NCI-H146 treated with DMSO at 0.1 percent for 48 hours (cell line): ENCODE results near the gene ID2.

Experiments
- DNase-seq: peaks from one replicate; lab custom pipeline; 2025; ENCODE audit not compliant: unreplicated experiment; lab: John Stamatoyannopoulos, UW

ID2 gene

DNA sequence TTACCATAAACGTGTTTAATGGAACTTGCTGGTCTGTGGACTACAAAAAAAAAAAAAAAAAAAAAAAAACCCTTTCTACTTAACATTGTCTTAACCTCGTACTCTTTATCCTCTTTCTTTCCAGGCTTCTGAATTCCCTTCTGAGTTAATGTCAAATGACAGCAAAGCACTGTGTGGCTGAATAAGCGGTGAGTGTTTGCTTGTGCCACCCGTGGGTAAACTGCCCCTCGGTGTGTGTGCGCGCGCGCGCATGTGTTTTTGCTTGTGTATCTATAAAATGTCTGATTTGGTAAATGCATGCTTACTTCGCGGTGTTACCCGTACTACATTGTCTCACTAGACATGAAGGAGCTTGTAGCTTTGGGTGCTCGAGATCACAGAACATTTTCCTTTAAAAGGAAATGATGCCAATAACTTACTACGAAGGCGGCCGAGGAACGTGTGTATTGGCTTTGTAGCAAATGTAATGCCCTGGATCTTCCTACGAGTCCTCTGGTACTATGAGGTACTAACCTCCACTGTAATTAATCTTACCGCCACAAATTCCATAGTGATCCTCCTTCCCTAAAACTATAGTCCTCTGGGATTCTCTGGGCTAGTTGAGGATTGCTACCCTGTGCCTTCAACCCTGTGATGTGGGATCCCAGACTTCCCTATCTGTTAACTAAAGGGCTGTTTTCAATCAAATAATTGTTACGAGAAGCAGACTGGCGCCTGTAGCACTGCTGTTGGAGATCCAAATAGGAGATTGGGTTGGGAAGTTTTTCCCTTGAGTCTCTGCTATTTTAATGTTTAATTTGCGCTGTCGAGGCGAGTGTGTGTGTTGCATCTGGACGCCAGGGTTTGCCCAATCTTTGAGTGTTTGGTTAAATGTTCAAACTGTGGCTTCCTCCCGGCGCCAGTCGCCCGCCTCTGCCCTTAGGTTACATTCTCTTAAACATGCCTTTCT, 1.1 kb downstream of the ID2 start:
- DNase-seq: peak; percentile 79

DNA sequence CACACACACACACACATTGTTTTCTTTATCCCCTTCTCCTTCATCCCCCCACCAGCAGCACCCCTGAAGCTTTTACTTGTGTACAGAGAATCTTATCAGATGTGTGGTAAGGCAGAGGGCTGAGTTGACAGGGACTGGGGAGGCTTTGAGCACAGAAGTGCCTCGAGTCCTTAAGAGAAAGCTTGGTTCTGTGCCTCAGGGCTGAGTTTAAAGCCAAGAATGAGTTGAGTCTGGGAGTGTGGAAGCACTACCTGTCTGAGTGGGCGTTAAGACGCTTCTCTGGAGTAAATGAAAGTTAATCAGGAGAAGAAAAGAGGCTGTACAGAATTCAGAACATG, 2.7 kb downstream of the ID2 start:
- DNase-seq: no peak

- peak; percentile 82 for DNase-seq
These were observed 3.2 kb downstream of the ID2 start for GRCh38 chr2:8684878-8685696.

- DNase-seq: peak; percentile 43
These were observed 4.0 kb downstream of the ID2 start for GRCh38 chr2:8685697-8686358.

DNA sequence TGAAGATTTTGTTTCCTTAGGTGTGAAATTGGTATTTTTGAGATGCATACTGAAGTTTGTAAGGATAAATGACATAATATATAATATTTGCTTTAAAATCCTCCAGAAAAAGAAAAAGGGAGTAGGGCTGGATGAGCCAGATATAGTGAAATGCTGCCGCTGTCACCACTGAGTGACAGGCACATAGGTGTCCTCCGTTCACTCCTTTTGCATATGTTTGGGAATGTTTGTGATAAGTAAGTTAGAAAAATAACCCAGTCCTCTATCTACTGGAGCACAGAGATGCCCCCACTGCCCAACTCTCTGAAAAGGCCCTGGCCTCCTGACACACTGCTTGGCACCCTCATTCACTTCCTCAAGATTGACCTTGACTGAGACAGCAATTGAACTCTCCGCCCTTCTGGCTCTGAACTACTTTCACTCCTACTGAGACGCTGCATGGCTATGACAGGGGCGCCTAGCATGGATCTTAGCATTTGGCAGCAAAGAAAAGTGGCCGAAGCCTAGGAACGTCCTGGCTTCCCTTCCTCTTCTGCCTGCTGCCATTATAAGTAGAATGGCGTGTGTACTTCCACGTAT, 10.1 kb downstream of the ID2 start:
- no peak for DNase-seq

DNA sequence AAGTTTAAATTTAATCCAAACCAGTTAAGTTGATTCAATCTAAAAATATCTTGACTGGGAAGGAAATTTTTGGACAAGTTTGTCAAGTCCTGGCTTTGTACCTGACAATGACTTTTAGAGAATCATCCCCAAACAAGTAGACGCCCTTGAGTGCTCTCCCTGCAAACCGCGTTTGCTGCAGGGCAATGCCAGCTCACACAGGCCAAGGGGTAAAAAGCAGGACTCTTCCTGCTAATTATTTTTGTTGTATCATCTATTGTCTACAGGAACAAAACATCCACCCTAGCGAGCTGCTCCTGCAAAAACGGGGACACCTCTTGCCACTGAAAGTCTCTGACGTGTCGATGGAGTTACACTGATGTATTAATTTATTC, 10.9 kb downstream of the ID2 start:
- DNase-seq: no peak

DNA sequence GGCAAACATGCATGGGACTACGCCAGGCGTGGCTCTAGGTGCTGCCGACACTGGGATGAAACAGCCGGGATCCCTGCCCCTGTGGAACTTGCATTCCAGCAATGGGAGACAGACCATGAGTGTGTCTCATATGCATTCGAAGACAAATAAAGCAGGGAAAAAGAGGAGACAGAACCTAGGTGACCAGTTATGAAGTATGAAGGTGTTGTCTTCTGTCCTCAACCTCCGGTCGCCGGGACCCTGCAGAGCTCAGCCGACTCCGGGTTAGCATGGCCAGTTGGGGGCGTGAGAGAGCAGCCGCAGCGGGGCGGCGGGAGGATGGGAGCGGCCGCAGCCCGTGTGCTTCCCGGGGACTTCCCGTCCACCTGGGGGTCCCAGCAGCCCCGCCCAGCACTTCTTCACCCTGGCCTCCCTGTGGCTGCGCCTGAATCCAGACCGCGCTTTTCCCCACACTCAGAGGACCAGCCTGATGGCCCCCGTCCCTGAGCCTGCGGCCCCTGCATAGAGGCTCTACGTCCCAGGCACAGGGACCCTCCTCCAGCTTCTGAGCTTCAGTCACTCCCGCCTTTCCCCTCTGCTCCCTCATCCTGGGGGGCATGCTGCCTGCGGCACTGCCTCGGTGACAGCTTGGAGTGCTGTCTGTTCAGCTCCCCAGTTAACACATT, 11.4 kb downstream of the ID2 start:
- peak; percentile 77 for DNase-seq

- no peak for DNase-seq
These were observed 12.9 kb downstream of the ID2 start for GRCh38 chr2:8694737-8695136.

- DNase-seq: no peak
These were observed 15.3 kb downstream of the ID2 start for GRCh38 chr2:8697190-8697589.

- no peak for DNase-seq
These were observed 18.0 kb downstream of the ID2 start for GRCh38 chr2:8699839-8700238.

GRCh38 chr2:8701681-8702379, 20.0 kb downstream of the ID2 start:
- no peak for DNase-seq

DNA sequence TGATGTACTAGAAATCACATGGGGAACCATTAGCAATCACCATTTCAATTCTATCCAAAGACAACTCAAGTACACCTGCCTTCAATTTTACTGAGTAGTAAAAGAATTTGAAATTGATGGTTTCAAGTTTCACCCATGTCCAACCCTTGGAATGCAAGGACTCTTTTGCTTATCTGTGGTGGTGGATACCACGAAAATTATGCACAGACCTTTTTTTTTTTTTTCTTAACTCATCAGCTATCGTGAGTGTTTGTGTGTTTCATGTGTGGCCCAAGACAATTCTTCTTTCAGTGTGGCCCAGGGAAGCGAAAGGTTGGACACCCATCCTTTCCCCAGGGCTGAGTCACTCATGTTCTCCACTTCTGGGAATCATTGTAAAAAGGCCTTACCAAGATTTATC, 23.1 kb downstream of the ID2 start:
- no peak for DNase-seq

DNA sequence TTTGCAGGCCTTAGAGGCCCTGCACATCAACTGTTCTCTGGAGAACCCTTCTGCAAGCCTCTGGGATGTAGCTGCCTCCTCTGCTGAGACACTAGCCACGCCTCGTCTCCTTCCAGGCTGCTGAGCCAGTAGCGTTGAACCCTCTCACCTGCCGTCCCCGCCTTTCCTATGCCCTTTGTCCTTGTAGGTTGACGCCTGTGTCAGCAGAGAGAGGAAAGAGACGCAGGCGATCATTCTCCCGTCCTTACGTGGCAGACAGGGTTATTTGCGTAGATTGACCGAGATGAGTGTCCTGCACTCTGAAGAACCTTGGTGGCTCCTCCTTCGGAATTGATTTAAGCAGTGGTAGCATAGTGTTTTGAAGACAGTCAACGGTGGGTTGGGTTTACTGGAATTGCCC, 27.8 kb downstream of the ID2 start:
- DNase-seq: no peak

DNA sequence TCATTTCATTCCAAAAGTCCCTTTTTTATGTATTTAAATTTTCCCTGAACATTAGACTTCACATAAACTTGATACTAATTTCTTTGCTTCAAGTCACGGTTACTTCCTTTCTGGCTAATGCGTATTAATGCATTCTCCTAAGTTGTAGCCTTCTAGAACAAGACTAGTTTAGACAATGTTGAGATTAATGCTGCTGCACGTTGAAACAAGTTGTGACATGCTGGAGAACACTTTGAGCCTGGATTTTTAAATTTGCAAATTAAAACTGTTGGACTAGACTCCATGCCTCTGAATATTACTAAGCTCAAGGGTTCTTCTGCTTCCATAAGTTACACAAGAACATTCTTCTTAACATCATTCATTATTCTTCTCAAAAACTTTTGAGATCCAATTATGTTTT, 29.1 kb downstream of the ID2 start:
- no peak for DNase-seq

DNA sequence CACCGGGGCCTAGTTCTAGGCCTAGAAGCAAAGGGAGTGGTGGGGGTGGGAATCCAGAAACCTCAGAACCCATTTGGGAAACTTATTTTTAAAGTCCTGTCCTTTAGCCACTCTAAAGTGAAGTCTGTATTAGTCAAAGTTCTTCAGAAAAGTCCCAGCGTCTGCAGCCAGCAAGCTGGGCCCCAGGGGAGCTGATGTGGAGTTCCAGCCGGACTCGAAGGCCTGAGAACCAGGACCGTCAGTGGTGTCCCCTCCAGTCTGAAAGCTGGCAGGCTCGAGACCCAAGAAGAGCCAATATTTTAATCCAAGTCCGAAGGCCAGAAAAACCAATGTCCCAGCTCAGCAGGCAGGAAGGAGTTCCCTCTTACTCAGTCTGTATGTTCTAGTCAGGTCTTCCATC, 32.4 kb downstream of the ID2 start:
- no peak for DNase-seq

GRCh38 chr2:8714971-8715370, 33.1 kb downstream of the ID2 start:
- no peak for DNase-seq

DNA sequence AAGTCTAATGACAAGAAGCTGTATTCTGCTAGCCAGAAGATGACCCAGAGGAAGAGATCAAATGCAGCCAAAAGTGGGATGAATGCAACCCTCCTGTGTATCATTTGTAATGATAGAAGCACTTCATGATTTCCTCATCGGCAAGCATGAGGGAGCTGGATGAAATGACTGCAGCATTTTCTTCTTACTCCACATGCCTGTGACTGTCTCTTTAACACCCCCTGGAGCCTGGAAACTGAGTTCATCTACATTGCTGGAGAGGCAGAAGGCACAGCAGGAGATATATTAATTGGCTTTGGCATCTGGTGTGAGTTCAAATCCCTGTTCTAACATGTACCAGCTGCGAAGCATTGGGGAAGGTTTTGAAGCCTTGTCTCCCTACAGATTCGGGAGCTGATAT, 37.7 kb downstream of the ID2 start:
- DNase-seq: no peak

DNA sequence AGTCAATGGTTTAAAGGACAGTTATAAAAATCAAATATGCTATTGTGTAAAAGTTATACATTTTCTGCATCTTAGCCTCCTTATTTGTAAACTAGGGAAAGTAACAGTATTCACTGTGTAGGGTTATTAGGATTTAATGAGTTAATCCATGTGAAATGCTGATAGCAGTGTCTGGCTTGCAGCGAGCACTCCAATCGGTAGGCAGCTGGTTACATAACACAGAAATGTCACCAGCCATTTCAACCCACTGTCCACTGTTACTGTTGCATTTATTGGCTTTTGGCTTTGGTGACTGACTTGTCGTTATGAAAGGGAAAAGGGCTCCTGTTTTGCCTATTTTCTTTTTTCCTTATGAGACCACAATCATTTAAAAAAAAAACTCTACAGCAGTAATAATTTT, 38.9 kb downstream of the ID2 start:
- DNase-seq: no peak

DNA sequence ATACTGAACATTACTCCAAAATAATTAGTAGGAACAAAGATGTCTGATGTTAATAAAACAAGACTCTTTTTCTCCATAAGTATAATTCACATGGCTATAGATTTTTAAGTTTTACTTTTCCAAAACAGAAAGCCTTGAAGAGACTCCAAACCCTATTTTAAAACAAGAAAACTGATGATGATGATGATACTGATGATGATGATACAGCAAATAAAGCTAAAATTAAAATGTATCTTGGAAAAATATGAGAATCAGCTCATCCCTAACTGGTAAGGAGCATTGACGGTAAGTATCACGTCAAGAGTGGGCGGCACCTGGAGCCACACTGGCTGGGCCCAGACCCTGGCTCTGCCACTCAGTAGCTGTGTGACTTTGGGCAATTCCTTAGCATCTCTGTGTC, 39.6 kb downstream of the ID2 start:
- no peak for DNase-seq

- DNase-seq: no peak
These were observed 41.1 kb downstream of the ID2 start for GRCh38 chr2:8722986-8723385.
